GM10266 (cell line): ENCODE results near the gene CDC25A.
"Not testable (repeated sequence)": the region's sequence is repeated elsewhere in the genome, so short reads cannot be mapped to it uniquely, and the experiment has no call there.

Experiments used
- DNase-seq: peaks from one replicate; pipeline ENCODE4 v3.0.0; 2012; ENCODE audit errors: extremely low spot score
- CTCF ChIP-seq: IDR thresholded peaks from 2 replicates; pipeline ENCODE4 v1.5.1; 2012; ENCODE audit warnings: mild to moderate bottlenecking, low read depth; ENCODE audit not compliant: control insufficient read depth, insufficient read depth; ENCODE audit errors: missing control alignments

The CDC25A gene

GRCh38 chr3:48215019-48215418 is 26.8 kb upstream of the CDC25A start:
- DNase-seq: no peak
- TF ChIP-seq CTCF: no peak

- no peak for DNase-seq
- TF ChIP-seq CTCF: no peak
Measured at GRCh38 chr3:48214225-48214624, 26.0 kb upstream of the CDC25A start.

GRCh38 chr3:48211776-48212175 is 23.6 kb upstream of the CDC25A start:
- not testable (repeated sequence) for DNase-seq

- DNase-seq: not testable (repeated sequence)
Measured at GRCh38 chr3:48210534-48210933, 22.3 kb upstream of the CDC25A start.

GRCh38 chr3:48209445-48209844 is 21.2 kb upstream of the CDC25A start:
- no peak for TF ChIP-seq CTCF
- no peak for DNase-seq

GRCh38 chr3:48208076-48208475 is 19.9 kb upstream of the CDC25A start:
- no peak for DNase-seq
- no peak for TF ChIP-seq CTCF

- no peak for TF ChIP-seq CTCF
- no peak for DNase-seq
Measured at GRCh38 chr3:48202632-48203031, 14.4 kb upstream of the CDC25A start.

- DNase-seq: no peak
Measured at GRCh38 chr3:48199117-48199516, 10.9 kb upstream of the CDC25A start.

More at GRCh38 chr3:48199117-48199516, 10.9 kb upstream of the CDC25A start:
- no peak for TF ChIP-seq CTCF
